ENCODE measurements around the gene VPS36. TPM values are rescaled to one million over a fixed set of nuclear protein-coding genes. Genes with fewer than 3 reads are reported as not detected.
"Not testable (repeated sequence)": the region's sequence is repeated elsewhere in the genome, so short reads cannot be mapped to it uniquely, and the experiment has no call there.

Gene VPS36
- total RNA-seq: 34.7 TPM
- long read RNA-seq, full-length matches to known transcripts: 44 of 73 reads
- long read RNA-seq, partial matches to known transcripts: 21 of 73 reads
- long read RNA-seq, other reads (novel, unspliced or antisense): 8 of 73 reads

DNA sequence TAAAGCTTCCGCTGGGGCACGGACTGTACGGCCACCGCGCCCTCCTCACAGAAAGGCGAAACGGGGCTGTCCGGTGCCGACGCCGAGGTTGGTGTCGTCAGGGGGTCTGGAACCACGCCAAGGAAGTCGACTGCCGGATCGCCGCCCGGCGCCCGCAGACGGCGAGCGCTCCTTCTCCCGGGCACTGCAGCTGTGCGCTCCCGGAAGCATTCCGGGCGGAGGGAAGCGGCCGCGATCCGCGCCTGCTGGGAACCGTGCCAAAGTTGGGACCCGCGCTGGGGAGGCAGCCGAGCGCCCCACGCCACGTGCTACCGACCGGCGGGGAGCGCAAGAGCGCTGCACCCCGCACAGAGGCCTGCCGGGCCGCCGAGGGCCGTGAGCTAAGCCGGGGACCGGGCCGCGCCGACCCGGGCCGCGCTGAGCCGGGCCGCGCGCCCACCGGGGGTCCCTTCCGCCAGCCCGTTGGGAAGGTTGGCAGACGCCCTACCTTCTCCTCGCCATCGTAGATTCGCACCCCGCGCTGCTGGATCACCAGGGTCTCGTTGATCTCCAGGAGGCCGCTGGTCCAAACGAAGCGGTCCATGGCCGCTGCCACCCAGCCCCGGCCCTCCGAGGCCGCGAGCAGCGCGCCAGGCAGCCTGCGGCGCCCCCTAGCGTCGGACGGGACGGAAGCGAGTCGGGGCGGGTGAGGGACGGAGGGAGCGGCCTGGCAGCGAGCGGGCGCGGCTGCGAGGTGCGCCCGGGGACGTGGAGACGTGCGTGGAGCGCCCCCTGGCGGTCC, at the start of gene VPS36:
Gene VPS36 (minus strand): TSS at position 623 of the 781 bp plus-strand sequence. CDS start 40 bp downstream, at position 583.
- intact Hi-C loops (cut with micrococcal nuclease): no loop called here
- DNase-seq: peak; percentile 99
- peak; percentile 91 for ATAC-seq

DNA sequence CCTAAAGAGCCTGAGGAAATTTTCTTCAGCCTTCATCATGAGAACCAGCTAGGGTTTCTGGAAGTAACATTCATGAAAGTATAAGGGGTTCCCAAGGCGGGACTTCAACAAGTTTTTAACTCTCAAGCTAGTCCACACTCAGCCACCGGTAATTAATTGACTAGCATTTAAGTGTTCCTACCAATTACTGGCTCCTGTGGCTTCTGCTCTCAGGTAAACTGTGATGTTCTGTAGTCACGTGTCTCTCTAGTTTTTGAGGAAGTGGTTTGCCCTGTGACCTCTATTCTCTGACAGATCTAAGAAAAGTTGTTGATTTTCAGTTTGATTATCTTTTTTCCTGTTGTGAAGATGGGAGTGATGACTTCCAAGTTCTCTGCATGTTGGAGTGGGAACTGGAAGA, 47.5 kb upstream of the VPS36 start:
- intact Hi-C loops (cut with micrococcal nuclease); DNase-seq; ATAC-seq: not testable (repeated sequence)

GRCh38 chr13:52494241-52494640, 43.8 kb upstream of the VPS36 start:
- ATAC-seq; DNase-seq; intact Hi-C loops (cut with micrococcal nuclease): not testable (repeated sequence)

DNA sequence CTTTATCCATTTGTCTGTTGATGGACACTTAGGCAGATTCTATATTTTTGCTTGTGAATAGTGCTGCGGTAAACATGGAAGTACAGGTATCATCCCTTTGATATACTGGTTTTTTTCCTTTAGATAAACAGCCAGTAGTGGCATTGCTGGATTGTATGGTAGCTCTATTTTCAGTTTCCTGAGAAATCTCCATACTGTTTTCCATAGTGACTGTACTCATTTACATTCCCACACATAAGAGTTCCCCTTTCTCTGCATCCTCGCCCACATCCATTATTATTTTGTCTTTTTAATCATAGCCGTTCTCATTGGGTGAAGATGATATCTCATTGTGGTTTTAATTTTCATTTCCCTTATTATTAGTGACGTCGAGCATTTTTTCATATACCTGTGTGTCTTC, 40.6 kb upstream of the VPS36 start:
- DNase-seq; ATAC-seq; intact Hi-C loops (cut with micrococcal nuclease): not testable (repeated sequence)

GRCh38 chr13:52488763-52489162, 38.3 kb upstream of the VPS36 start:
- ATAC-seq; DNase-seq; intact Hi-C loops (cut with micrococcal nuclease): not testable (repeated sequence)

GRCh38 chr13:52487078-52487477, 36.6 kb upstream of the VPS36 start:
- DNase-seq; intact Hi-C loops (cut with micrococcal nuclease); ATAC-seq: not testable (repeated sequence)

DNA sequence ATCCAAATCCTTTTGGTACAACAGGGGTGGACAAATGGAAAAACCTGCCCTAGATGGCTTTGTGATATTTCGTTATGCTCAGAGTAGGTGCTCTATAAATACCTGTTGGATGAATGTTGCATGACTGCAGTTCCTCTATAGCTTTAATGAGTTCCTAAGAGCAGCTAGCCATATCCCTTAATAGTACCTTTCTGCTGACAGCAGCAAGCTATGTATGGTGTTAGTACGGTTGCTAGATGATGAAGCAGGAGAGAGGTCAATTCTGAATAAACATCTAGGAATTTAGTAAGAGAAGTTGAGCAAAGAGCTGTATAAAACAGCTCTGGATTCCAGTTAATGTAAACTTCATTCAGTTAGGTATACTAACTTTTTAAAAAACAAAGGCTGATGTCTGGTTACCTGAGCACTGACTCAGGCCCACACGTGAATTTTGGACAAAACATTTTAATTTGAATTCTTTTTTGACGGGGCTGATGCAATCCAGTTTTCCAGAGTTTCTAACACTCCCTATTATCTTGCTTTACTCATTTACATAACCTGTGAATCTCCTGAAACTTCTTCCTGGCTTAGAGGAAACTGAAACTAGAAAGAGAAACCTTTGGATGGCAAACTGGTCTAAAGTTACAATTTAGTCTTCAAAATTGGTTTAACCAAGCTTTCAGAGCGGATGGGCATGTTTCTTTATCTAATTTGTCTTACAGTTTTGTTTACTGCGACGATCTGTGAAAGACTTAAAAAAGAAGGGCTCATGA, 30.4 kb upstream of the VPS36 start:
- DNase-seq; intact Hi-C loops (cut with micrococcal nuclease); ATAC-seq: not testable (repeated sequence)

- ATAC-seq; DNase-seq; intact Hi-C loops (cut with micrococcal nuclease): not testable (repeated sequence)
These were observed 18.1 kb upstream of the VPS36 start for GRCh38 chr13:52468487-52468886.

- intact Hi-C loops (cut with micrococcal nuclease): no loop called here
- ATAC-seq: no peak
These were observed 13.1 kb upstream of the VPS36 start for GRCh38 chr13:52463526-52463925.

GRCh38 chr13:52461265-52461664, 10.8 kb upstream of the VPS36 start:
- intact Hi-C loops (cut with micrococcal nuclease): no loop called here
- DNase-seq (no peak), ATAC-seq (no peak)

More at GRCh38 chr13:52463526-52463925, 13.1 kb upstream of the VPS36 start:
- no peak for DNase-seq

GRCh38 chr13:52459668-52460067, 9.2 kb upstream of the VPS36 start:
- ATAC-seq (no peak), DNase-seq (no peak)
- intact Hi-C loops (cut with micrococcal nuclease): no loop called here

DNA sequence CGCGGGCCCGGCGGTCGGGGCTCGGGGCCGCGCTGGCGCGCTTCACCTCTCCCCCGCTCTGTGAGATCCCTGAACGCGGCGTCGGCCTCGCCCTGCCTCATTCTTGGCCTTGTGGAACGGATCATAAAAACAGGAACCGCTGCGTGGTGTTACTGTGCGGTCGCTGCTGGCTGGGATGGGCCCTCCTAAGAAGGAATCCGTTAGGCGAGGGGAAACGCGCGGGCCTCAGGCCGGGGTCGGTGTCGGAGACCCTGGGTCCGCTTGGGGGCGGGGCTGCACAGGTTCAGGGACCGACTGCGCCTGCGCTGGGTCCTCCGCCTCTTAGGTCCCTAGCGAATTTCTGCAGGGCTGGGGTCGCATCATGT, 5.2 kb upstream of the VPS36 start:
- intact Hi-C loops (cut with micrococcal nuclease): no loop called here
- peak; percentile 83 for DNase-seq

DNA sequence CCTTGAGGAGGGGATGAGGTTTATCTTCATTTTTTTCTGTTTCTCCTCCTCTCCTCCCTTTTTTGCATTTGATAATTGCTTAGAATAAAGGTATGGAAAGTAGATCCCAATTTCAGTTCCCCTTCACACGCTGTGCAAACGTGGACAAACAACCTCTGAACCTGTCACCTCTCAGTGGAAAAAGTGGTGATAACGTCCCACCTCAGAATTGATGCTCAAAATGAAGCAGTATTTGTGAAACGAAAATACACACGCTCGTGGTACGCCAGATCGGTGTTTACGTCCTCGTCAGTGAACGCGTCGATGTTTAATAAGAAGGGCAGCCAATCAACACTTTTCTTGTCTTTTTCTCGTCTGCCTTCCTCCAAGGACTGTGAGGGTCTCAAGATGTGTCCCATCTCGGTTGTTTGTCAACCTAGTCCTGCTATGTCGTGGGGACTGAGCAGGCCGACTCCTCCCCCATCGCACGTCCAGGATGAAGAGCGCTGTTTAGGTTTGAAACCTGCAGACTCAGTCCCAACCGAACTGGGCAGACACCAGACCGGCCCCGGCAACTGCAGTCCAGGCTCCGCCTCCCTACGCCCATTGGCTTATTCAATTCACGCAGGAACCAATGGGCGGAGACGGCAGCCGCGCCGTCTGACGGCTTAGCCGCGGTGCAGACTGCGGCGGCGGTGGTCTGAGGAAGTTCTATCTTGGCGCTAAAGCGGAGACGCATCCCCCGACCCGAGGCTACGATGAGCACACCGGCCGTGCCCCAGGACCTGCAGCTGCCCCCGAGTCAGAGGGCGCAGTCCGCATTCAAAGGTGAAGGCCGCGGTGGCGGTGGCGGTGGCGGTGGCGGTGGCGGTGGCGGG, 4.6 kb upstream of the VPS36 start, which contains the start of gene CKAP2:
Gene CKAP2 (plus strand): TSS at position 659 of the 857 bp plus-strand sequence. CDS start 79 bp downstream, at position 738.
- intact Hi-C loops (cut with micrococcal nuclease): no loop called here
- DNase-seq (peak; percentile 95), ATAC-seq (peak; percentile 92)

More for the DNA sequence above, 5.2 kb upstream of the VPS36 start:
- ATAC-seq: peak; percentile 72

GRCh38 chr13:52454459-52454819, 4.0 kb upstream of the VPS36 start:
- ATAC-seq: no peak
- intact Hi-C loops (cut with micrococcal nuclease): no loop called here
- DNase-seq: no peak

DNA sequence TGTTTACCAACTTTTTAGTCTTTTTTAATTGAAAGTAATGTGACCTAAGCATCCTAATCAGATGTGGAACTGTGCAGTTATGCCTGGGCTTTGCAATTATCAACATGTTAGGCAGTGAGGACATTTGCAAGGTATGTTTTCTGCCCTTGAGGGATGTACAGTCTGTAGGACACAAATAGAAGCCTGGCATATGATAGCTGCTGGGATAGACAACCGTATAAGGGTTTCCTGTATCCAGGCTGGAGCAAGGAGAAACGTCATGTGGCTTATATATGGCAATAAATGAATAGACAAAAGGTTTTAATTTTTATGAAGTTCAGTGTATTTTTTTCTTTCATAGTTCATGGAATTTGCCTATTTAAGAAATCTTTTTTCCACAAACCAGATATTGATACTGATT, 2.0 kb upstream of the VPS36 start:
- intact Hi-C loops (cut with micrococcal nuclease): no loop called here
- DNase-seq (no peak), ATAC-seq (no peak)

GRCh38 chr13:52451135-52451804, 836 bp upstream of the VPS36 start:
- no peak for DNase-seq
- no peak for ATAC-seq
- intact Hi-C loops (cut with micrococcal nuclease): no loop called here

DNA sequence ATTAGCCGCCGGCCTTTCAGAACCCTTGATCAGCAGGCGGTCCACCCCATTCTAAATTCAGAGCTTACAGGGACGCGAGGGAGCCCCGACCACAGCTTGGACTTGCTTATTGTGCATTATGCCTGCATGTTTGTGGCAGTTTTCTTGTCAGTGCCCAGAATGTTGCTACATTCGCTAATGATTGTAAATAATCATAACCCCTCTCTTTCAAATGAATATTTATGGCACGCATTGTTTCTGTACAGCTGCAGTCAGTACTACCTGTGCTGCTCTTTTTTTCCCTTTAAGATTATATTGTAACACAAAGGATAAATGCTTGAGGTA, 321 bp upstream of the VPS36 start:
- no peak for DNase-seq
- no peak for ATAC-seq
- intact Hi-C loops (cut with micrococcal nuclease): no loop called here

GRCh38 chr13:52449331-52450011, 963 bp downstream of the VPS36 start:
- ATAC-seq (no peak), DNase-seq (no peak)
- intact Hi-C loops (cut with micrococcal nuclease): no loop called here

All from left ventricle myocardium superior (tissue), 1 donor.